Measurements from ENCODE around the gene ZNF844.
"Not testable (repeated sequence)": the region's sequence is repeated elsewhere in the genome, so short reads cannot be mapped to it uniquely, and the experiment has no call there.

Gene ZNF844

GRCh38 chr19:12092956-12093355 lies 28.4 kb downstream of the ZNF844 start:
- TF ChIP-seq CTCF (IDR thresholded peaks at IDR 0.05; ENCODE audit: insufficient read depth, missing control alignments): no peak
- DNase-seq (ENCODE audit: insufficient read length, low spot score) (no peak), FAIRE-seq (no peak)

GRCh38 chr19:12093777-12094176 lies 29.2 kb downstream of the ZNF844 start:
- DNase-seq (ENCODE audit: insufficient read length, low spot score) (no peak), FAIRE-seq (no peak)
- TF ChIP-seq CTCF (IDR thresholded peaks at IDR 0.05; ENCODE audit: insufficient read depth, missing control alignments): no peak

DNA sequence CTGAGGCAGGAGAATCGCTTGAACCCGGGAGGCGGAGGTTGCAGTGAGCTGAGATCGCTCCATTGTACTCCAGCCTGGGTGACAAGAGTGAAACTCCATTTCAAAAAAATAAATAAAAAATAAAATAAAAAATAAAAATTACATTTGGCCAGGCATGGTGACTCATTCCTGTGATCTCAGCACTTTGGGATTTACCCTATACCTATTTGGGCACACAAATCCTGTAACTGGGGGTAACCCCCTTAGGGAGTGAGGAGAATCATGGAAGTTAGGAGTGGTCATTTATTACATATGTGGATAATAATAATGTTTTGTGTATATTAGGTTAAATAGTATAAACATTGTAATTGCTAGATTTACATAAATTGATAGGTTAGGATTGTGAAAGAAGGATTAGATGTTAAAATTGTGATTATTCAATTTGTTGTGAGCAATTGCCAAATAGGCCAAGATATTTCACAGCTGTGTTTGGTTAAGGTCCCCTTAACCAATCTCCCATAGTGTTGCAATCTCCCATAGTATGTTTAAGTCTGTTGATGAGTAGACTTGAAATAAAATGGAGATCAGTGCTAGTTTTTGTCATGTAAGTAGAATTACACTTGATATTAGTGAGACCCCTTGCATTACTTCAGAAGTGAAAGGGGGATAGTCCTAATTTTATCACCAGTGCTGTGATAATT lies 30.7 kb downstream of the ZNF844 start:
- no peak for FAIRE-seq
- TF ChIP-seq CTCF (IDR thresholded peaks at IDR 0.05; ENCODE audit: insufficient read depth, missing control alignments): no peak
- DNase-seq (ENCODE audit: insufficient read length, low spot score): no peak

DNA sequence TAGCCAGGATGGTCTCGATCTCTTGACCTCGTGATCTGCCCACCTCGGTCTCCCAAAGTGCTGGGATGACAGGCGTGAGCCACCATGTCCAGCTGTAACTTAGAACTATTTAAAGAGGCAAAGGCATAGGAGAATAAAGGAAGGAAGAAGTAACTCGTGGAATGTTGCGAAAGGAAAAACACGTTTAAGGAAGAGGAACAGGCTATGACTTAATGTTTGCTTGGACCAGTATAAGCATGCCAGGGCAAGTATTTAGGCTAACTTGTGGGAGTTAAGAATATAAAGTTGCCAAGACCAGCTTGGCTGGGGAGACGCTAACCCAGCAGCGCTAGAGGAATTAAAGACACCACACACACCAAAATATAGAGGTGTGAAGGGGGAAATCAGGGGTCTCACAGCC lies 33.5 kb downstream of the ZNF844 start:
- no peak for FAIRE-seq
- DNase-seq (ENCODE audit: insufficient read length, low spot score): no peak
- no peak for TF ChIP-seq CTCF (IDR thresholded peaks at IDR 0.05; ENCODE audit: insufficient read depth, missing control alignments)

DNA sequence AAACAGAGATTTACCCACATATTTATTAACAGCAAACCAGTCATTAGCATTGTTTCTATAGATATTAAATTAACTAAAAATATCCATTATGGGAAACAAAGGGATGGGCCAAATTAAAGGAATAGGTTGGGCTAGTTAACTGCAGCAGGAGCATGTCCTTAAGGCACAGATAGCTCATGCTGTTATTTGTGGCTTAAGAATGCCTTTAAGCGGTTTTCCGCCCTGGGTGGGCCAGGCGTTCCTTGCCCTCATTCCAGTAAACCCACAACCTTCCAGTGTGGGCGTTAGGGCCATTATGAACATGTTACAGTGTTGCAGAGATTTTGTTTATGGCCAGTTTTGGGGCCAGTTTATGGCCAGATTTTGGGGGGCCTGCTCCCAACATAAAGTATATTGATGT lies 39.4 kb downstream of the ZNF844 start:
- not testable (repeated sequence) for FAIRE-seq; DNase-seq (ENCODE audit: insufficient read length, low spot score)

GRCh38 chr19:12111176-12111575 lies 46.6 kb downstream of the ZNF844 start:
- no peak for DNase-seq (ENCODE audit: insufficient read length, low spot score)
- TF ChIP-seq CTCF (IDR thresholded peaks at IDR 0.05; ENCODE audit: insufficient read depth, missing control alignments): no peak
- no peak for FAIRE-seq

DNA sequence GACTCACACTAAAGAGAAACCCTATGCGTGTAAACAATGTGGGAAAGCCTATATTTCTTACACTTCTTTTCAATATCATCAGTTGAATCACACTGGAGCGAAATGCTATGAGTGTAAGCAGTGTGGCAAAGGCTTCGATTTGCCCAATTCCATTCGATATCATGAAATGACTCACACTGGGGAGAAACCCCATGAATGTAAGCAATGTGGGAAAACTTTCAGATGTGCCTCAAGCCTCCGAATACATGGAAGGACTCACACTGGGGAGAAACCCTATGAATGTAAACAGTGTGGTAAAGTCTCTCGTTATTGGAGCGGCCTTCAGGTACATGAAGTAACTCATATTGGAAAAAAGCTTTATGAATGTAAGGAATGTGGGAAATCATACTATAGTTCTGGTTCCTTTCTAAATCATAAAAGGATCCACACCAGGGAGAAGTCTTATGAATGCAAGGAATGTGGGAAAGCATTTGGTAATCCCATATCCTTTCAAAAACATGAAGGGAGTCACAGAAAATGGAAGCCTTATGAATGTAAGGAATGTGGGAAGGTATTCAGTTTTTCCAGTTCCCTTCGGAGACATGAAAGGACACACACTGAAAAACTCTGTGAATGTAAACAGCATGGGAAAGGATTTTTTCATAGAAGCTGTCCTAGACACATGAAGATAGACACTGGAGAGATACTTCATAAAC lies 47.6 kb downstream of the ZNF844 start:
- DNase-seq (ENCODE audit: insufficient read length, low spot score) (no peak), FAIRE-seq (no peak)
- TF ChIP-seq CTCF (IDR thresholded peaks at IDR 0.05; ENCODE audit: insufficient read depth, missing control alignments): no peak
